SU-DHL-6 (cell line): ENCODE measurements around the gene TMSB4X.

Experiments
- EZH2phosphoT487 ChIP-seq: fragments of 200-600 bp; sonication (generic), shearing (Covaris generic); conservative IDR thresholded peaks from 2 replicates; pipeline ENCODE4 v1.6.1; 2018; ENCODE audit warnings: mild to moderate bottlenecking, antibody characterized with exemption, low read length, moderate library complexity, mixed read lengths
- TF ChIP-seq, protein P1 (sequence below): fragments of 200-600 bp; sonication (generic); IDR thresholded peaks from one replicate; pipeline ENCODE4 v1.5.1; 2017; ENCODE audit warnings: antibody characterized with exemption, mild to moderate bottlenecking, low read length, moderate library complexity; ENCODE audit not compliant: insufficient read depth, poor library complexity, severe bottlenecking

DNA sequence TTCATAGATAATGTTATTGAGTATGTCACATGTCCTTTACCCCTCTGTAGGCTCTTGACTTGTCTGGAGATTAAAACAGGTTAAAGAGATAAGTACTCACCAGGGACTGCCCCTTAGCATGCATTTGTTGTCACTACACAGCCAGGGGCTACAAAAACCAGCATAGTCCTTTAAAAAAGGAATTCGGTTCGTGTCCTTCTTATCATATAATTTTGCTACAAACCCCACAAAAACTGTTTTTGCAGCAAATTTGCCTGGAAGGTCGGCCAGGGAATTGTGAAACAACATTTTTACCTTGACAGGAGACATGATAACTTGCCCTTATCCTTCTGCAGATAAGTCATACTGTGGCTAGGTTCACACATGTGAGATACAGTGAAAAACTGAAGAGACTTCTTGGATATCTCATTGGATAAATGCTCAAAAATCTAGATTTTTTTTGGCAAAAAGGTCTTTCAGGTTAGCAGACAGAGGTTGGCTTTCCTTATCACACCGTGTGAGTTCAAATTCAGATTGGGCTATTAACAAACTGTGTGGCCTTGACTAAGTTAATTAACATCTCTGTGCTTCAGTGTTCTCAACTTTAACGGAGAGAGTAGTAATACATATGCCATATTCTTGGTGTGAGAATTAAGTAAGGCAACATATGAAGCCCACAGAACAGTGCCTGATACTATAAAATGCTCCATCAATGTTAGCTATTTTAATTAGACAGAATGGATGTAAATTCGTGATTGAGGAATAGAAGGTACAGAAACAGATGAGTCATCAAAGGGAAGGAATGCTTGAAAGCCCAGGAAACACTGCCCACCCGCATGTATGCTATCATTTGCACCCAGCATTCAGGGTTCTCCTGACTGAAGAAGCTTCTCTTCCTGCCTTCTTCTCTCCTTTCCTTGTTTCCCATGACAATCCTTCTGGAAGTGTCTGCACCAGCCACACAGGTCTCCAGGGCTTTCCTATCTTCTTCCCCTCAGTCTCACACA, 39.5 kb downstream of the TMSB4X start:
- TF ChIP-seq, protein P1, sequence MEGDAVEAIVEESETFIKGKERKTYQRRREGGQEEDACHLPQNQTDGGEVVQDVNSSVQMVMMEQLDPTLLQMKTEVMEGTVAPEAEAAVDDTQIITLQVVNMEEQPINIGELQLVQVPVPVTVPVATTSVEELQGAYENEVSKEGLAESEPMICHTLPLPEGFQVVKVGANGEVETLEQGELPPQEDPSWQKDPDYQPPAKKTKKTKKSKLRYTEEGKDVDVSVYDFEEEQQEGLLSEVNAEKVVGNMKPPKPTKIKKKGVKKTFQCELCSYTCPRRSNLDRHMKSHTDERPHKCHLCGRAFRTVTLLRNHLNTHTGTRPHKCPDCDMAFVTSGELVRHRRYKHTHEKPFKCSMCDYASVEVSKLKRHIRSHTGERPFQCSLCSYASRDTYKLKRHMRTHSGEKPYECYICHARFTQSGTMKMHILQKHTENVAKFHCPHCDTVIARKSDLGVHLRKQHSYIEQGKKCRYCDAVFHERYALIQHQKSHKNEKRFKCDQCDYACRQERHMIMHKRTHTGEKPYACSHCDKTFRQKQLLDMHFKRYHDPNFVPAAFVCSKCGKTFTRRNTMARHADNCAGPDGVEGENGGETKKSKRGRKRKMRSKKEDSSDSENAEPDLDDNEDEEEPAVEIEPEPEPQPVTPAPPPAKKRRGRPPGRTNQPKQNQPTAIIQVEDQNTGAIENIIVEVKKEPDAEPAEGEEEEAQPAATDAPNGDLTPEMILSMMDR, result no peak
- TF ChIP-seq EZH2phosphoT487, result no peak
